HL-60 (cell line): ENCODE data around the gene TNFSF12.

Experiments used
- GABPA ChIP-seq: IDR thresholded peaks from 2 replicates; pipeline ENCODE4 v1.6.1; 2012; ENCODE audit warnings: low read depth
- POLR2AphosphoS5 ChIP-seq: IDR thresholded peaks from 2 replicates; pipeline ENCODE4 v1.6.1; 2012; ENCODE audit warnings: low read depth
- REST ChIP-seq: IDR thresholded peaks from 2 replicates; pipeline ENCODE4 v1.6.1; 2012; ENCODE audit warnings: low read depth; ENCODE audit not compliant: insufficient replicate concordance
- SPI1 ChIP-seq: IDR thresholded peaks from 2 replicates; pipeline ENCODE4 v1.6.1; 2012; ENCODE audit warnings: low read depth, mild to moderate bottlenecking, borderline replicate concordance
- TF ChIP-seq, protein P1 (sequence below): IDR thresholded peaks from one replicate; pipeline ENCODE4 v1.5.1; 2011; ENCODE audit warnings: low read length, control low read depth, inconsistent platforms; ENCODE audit not compliant: insufficient read depth

DNA sequence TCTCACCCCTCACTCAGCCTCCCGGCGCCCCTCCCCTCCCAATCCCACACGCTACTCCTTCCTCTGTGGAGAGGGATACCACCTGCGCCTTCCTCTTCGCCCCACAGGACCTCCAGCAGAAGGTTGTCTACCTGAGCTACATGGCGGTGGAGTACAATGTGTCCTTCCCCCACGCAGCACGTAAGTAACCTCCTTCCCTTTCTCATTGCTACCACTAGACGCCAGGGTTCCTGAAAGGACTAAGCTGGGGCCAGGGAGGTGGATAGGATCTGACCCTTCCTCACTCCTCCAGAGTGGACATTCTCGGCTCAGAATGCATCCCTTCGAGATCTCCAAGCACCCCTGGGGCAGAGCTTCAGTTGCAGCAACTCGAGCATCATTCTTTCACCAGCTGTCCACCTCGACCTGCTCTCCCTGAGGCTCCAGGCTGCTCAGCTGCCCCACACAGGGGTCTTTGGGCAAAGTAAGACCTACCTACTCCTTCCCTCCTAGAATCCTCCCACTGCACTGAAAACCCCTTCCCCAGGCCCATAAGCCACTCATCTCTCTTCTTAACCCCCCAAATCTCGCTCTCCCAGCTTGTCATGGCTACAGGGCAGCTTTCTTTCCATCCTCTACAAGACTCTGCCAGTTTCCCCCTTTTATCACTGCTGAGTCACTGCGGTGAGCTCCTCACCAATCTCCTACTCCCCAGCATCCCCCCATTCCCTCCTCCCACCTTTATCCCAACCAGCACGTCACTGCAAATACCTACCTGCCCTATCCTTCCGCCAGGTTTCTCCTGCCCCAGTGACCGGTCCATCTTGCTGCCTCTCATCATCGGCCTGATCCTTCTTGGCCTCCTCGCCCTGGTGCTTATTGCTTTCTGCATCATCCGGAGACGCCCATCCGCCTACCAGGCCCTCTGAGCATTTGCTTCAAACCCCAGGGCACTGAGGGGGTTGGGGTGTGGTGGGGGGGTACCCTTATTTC lies 32.0 kb downstream of the TNFSF12 start:
- TF ChIP-seq, protein P1, sequence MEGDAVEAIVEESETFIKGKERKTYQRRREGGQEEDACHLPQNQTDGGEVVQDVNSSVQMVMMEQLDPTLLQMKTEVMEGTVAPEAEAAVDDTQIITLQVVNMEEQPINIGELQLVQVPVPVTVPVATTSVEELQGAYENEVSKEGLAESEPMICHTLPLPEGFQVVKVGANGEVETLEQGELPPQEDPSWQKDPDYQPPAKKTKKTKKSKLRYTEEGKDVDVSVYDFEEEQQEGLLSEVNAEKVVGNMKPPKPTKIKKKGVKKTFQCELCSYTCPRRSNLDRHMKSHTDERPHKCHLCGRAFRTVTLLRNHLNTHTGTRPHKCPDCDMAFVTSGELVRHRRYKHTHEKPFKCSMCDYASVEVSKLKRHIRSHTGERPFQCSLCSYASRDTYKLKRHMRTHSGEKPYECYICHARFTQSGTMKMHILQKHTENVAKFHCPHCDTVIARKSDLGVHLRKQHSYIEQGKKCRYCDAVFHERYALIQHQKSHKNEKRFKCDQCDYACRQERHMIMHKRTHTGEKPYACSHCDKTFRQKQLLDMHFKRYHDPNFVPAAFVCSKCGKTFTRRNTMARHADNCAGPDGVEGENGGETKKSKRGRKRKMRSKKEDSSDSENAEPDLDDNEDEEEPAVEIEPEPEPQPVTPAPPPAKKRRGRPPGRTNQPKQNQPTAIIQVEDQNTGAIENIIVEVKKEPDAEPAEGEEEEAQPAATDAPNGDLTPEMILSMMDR: no peak
- TF ChIP-seq REST (no peak), GABPA (no peak), POLR2AphosphoS5 (no peak), SPI1 (no peak)
